NT2/D1 (cell line): ENCODE data around the gene ABR.

Experiments used
- YY1 ChIP-seq: IDR thresholded peaks from 2 replicates; pipeline ENCODE4 v1.6.1; 2011; ENCODE audit not compliant: insufficient read length, insufficient read depth
- ZNF274 ChIP-seq: IDR thresholded peaks from 2 replicates; pipeline ENCODE4 v1.6.1; 2011; ENCODE audit warnings: mild to moderate bottlenecking, low read depth, low read length

GRCh38 chr17:1188812-1189504, 9.2 kb upstream of the ABR start:
- TF ChIP-seq YY1 (no peak), ZNF274 (no peak)
